ENCODE results near the gene LRFN5. TPM values are rescaled to one million over a fixed set of nuclear protein-coding genes. Genes with fewer than 3 reads are reported as not detected.

The LRFN5 gene
- total RNA-seq, 1 experiment from 2014 or later: 1.3 TPM

GRCh38 chr14:41666301-41666700, 59.6 kb downstream of the LRFN5 start:
- Histone ChIP-seq H3K4me1 (ENCODE audit: insufficient read depth, low read length) (no peaks in the 10 kb centered on the region), H3K4me2 (ENCODE audit: insufficient read depth, insufficient read length, low read length) (no peak overlapping the region), H2BK5ac (ENCODE audit: insufficient read length, low read length) (no peak overlapping the region), H3K14ac (ENCODE audit: insufficient read depth, low read length) (no peak overlapping the region), H2BK15ac (ENCODE audit: low read depth, low read length) (no peak overlapping the region), H4K91ac (ENCODE audit: insufficient read length, low read depth, low read length) (no peak overlapping the region), H2AK5ac (ENCODE audit: insufficient read length, low read length) (no peak overlapping the region), H3K23ac (ENCODE audit: insufficient read length, low read depth, low read length) (no peak overlapping the region), H2BK120ac (ENCODE audit: low read depth, low read length, poor library complexity, severe bottlenecking) (no peak overlapping the region), H3T11ph (ENCODE audit: low read length) (no peak overlapping the region), H3K9ac (ENCODE audit: extremely low read depth, insufficient read length, low read length) (no peak overlapping the region), H4K20me1 (ENCODE audit: control insufficient read depth, insufficient read depth, insufficient read length) (no peaks in the 10 kb centered on the region), H4K8ac (replicated peaks; ENCODE audit: insufficient read length, low read depth, low read length) (no peak overlapping the region), H3K56ac (ENCODE audit: insufficient read length, low read depth, low read length) (no peak overlapping the region), H3K4ac (ENCODE audit: low read depth, low read length) (no peak overlapping the region), H3K79me2 (ENCODE audit: insufficient read depth, low read length) (no peaks in the 10 kb centered on the region), H3K27me3 (ENCODE audit: insufficient read depth, low read length) (no peaks in the 10 kb centered on the region), H2AFZ (ENCODE audit: low read length) (no peak overlapping the region), H3K18ac (ENCODE audit: insufficient read length, low read depth, low read length) (no peak overlapping the region), H3K27ac (ENCODE audit: insufficient read length, low read depth, low read length) (no peak overlapping the region), H3K23me2 (ENCODE audit: insufficient read length, low read depth, low read length, poor library complexity, severe bottlenecking) (no peaks in the 10 kb centered on the region), H3K9me3 (ENCODE audit: control insufficient read depth, low read depth, low read length) (no peaks in the 10 kb centered on the region), H3K79me1 (ENCODE audit: insufficient read depth, low read depth, low read length, poor library complexity, severe bottlenecking) (no peaks in the 10 kb centered on the region), H2BK20ac (ENCODE audit: low read depth, low read length, poor library complexity, severe bottlenecking) (no peak overlapping the region), H2BK12ac (ENCODE audit: insufficient read length, low read depth, low read length) (no peak overlapping the region), H4K5ac (ENCODE audit: insufficient read length, low read depth, low read length) (no peak overlapping the region)
- H3K4me1 Mint-ChIP-seq: no peaks in the 10 kb centered on the region
- no peak for TF ChIP-seq CTCF (conservative IDR thresholded peaks at IDR 0.05)
- no peaks in the 10 kb centered on the region for H3K27me3 Mint-ChIP-seq (ENCODE audit: low read depth)
- H3K27ac Mint-ChIP-seq: no peak overlapping the region
- no peaks in the 10 kb centered on the region for H3K9me3 Mint-ChIP-seq
- H3K4me3 Mint-ChIP-seq: no peak overlapping the region
- no peak for DNase-seq
- WGBS (ENCODE audit: extremely low coverage, insufficient read length, low lambda C conversion rate): no CpG with 5 or more reads among the region's 2 CpGs
- no peaks in the 10 kb centered on the region for H3K36me3 Mint-ChIP-seq (ENCODE audit: insufficient read depth in 1 of 3, low read depth in 3 of 3)
